ENCODE measurements around the gene WHAMM.
A peak's percentile ranks its signal among the peaks of the same experiment; 100 is the strongest.
"Not testable (repeated sequence)": the region's sequence is repeated elsewhere in the genome, so short reads cannot be mapped to it uniquely, and the experiment has no call there.

Gene WHAMM

DNA sequence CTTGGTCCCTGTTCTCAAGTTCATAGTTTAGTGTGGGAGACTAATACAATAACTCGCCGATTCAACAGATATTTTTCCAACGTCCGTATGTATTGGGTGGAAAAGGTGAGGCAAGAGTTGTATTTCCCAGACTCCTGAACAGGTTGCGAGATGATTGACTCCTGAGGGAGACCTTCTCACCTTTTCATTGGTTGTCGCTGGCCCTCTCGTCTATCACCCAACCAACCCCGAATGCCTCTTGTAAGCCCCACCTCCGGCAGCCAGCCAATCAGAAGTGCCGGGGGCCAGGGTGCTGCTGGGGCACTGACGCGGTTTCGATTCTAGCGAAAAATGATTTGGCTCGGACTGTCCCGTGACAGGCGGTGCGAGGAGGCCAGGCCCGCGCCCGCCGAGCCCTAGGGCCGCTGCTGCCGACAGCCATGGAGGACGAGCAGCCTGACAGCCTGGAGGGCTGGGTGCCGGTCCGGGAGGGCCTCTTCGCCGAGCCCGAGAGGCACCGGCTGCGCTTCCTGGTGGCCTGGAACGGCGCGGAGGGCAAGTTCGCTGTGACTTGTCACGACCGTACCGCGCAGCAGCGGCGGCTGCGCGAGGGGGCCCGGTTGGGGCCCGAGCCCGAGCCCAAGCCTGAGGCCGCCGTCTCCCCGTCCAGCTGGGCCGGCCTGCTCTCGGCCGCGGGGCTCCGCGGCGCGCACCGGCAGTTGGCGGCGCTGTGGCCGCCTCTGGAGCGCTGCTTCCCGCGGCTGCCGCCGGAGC, at the start of gene WHAMM:
Gene WHAMM, plus strand, starts transcription at position 321 of the 753 bp plus-strand sequence. Its CDS starts 99 bp downstream, at position 420.
- DNase-seq = peak; percentile 86

DNA sequence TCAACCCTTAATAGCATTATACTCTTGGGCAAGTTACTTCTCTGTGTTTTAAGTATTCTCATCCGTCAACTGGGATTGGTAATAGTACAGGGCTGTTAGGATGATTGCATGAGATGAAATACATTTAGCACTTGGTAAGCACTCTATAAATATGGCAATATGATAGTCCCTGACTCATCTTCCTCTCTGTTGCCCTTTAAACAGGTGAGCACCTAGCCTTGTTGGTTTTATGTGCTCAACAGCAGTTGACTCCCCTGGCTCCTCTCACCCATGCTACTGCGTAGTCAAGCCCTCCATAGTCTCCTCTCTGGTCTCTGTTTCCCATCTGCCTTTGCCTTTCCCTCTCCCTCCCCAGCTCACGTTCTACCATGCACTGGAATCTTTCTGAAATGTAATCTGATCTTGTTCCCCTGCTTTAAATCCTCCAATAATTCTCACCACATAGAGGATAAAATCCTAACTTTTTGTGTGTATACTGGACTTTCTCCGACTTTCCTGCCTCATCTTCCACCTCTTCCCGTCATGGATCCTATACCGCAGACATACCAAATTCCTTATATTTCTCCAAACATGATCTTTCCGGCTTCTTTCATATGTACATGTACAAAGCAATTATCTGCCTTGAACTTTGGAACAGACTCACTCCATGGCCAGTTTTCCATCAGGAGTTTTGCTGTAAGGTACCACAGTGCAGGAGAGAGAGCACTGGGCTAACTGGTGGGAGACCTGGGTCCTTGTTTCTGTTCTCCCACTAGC, 45.9 kb upstream of the WHAMM start:
- DNase-seq = no peak

- no peak for DNase-seq
These were observed 45.3 kb upstream of the WHAMM start for GRCh38 chr15:82764117-82764490.

- no peak for DNase-seq
These were observed 44.7 kb upstream of the WHAMM start for GRCh38 chr15:82764740-82765139.

DNA sequence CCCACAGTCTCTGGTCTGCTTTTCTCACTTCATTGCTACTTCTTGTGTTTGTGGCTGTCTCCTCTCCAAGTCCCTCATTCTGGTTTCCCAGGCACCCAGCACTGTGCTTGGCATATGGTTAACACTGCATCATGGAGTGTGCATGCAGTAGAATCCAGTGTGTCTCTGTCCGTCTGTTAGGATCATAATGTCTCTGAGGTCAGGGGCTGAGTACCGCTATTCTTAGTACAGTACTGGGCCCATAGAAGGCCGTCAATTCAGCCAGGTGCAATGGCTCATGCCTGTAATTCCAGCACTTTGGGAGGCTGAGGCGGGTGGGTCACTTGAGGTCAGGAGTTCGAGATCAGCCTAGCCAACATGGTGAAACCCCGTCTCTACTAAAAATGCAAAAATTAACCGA, 43.2 kb upstream of the WHAMM start:
- DNase-seq = not testable (repeated sequence)

GRCh38 chr15:82767163-82767829, 42.1 kb upstream of the WHAMM start:
- no peak for DNase-seq

DNA sequence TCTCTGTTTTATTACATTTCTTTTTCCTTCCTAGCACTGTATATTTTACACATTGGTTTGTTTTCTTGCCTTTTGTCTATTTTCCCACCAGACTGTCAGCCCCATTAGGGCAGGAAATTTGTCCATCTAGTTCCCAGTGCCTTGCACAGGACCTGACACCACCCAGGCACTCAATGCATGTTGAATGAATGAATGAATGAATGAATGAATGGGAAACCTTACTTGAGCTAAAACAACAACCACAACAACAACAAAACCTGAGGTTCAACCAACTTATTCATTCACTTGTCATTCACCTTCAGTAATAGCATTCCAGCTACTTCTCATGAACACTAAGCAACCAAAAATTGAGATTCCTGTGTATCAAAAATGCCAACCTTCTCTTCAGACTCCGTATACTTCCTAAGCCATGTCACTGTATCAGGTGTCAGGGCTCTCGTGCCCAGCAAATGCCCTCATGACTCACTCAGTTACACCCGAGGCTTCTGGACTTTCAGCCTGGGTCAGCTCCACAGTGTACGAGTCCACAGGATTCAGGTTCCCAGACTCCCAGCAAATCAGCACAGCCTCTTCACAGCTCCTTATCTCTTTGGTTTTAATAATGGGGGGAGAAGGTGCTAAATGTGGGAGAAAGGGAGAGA, 40.9 kb upstream of the WHAMM start:
- DNase-seq = no peak

DNA sequence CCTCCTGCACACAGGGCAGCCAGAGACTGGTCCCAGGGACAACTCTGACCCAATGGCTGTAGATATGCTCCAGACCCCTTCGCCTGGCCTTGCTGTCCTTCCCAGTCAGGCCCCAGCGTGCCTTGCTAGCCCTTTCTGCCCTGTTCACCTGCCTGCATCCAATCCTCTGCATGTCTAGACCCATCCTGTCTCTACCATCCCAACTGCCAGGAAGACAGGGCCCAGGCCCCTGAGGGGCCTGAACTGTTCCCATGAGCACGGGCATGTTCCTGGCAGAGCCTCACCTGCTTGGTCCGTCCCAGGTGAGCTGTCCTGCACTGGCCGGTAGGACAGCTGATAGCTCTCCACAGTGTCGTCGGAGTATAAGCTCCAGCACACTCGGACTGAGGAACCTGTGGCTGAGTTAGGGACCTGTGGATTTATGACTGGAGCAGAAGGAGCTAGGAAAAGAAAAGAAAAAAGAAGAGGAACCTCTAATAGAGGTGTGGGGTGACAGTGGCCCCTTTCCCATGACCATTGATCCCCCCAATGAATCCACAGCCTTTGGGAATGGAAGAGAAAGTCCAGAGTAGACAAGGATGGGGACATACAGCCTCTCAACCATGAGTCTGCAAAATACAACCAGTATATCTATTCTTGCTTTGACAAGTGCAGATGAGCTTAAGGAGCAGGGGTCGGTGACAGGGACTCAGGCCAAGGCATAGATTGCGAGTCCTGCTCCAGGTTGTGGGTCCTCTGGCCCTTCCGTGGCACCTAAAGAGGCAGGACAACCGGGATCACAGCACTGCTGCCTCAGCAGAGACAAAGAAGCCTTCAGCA, 37.4 kb upstream of the WHAMM start:
- DNase-seq = no peak

- DNase-seq = no peak
These were observed 34.9 kb upstream of the WHAMM start for GRCh38 chr15:82774496-82774895.

DNA sequence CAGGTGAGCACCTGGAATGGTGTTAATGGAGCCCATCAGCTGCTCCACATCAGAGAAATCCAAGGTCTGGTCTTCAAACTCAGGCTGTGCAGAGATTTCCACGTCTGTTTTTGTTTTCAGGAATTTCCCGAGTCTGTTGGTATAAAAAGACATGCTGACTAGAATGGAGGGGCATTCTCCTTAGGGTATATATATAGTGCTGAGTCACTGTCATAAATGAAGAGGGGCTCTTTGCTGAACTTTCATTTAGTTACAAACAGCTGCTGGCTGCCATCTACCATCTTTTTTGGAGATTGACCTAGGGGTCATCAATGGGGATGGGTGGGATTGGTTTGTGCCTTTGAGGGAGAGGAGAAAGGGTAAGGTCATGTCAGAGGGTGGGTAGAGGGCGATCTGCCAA, 30.7 kb upstream of the WHAMM start:
- DNase-seq = no peak

GRCh38 chr15:82781349-82781748, 28.1 kb upstream of the WHAMM start:
- DNase-seq = no peak

- no peak for DNase-seq
These were observed 20.9 kb upstream of the WHAMM start for GRCh38 chr15:82788496-82788895.

- no peak for DNase-seq
These were observed 19.9 kb upstream of the WHAMM start for GRCh38 chr15:82789491-82789890.

- DNase-seq = no peak
These were observed 19.1 kb upstream of the WHAMM start for GRCh38 chr15:82790321-82790720.

GRCh38 chr15:82792068-82792467, 17.4 kb upstream of the WHAMM start:
- no peak for DNase-seq

- DNase-seq = no peak
These were observed 15.7 kb upstream of the WHAMM start for GRCh38 chr15:82793737-82794136.

DNA sequence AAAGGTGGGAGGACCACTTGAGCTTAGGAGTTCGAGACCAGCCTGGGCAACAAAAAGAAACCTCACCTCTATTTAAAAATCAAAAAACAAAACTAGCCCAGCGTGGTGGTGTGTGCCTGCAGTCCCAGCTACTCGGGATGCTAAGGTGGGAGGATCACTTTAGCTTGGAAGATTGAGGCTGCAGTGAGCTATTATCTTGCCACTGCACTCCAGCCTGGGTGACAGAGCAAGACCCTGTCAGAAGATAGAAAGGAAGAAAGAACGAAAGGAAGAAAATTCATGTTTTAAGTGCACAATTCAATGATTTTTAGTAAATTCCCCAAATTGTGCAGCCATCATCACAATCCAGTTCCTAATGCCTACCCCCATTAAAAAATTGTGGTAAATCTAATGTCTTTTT, 11.3 kb upstream of the WHAMM start:
- DNase-seq = no peak

GRCh38 chr15:82798531-82799166, 10.8 kb upstream of the WHAMM start:
- DNase-seq = no peak

DNA sequence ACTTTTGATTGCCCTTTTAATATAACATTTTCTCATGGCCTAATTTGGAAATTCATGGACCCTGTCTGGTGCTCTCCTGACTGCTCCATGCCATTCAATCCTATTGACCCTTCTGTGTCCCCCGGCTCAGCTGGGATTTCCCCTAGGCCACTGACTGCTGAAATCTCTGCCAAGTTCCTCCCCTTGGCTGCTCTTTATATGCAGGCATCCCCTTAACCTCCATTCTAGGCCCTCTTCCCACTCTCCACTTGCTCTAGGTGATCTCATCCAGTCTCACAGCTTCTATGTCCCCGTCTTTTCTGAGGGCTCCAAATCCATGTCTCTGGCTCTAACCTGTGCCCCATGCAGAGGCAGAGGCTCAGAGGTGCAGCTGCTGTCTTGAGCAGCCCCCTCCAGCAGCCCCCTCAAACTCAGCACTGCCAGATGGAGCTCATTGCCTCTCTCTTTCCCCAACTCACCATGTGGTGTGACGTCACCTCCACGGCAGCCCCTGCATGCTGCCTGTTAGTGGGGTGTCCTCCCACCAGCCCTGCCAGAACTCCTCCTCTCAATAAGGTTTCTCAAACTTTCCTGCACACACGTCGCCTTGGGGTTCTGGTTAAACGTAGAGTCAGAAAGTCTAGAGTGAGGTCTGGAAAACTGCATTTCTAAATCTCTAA, 10.1 kb upstream of the WHAMM start:
- no peak for DNase-seq

DNA sequence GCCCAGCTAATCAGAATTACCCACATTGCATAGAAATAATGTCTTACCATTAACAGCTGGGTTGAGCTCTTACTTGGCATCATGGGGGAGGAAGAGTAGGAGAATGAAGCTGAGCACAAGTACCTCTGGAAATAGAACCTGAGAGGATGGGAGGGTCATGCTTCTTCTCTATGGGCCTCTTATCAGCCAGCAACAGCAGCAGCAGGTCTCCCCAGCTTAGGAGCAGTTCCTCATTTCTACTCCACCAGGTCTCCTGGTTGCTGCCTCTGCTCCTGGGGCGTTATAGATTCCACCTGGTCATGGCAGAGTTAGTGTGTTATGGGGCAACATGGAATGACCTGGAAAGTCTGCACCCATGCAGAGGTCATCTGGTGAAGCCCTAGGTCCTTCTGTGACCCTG, 6.9 kb upstream of the WHAMM start:
- no peak for DNase-seq

- DNase-seq = no peak
These were observed 5.4 kb upstream of the WHAMM start for GRCh38 chr15:82803793-82804574.

Data from NCI-H2107 (cell line).